ENCODE measurements around the gene RCAN1.
"Not testable (repeated sequence)": the region's sequence is repeated elsewhere in the genome, so short reads cannot be mapped to it uniquely, and the experiment has no call there.

RCAN1 gene

DNA sequence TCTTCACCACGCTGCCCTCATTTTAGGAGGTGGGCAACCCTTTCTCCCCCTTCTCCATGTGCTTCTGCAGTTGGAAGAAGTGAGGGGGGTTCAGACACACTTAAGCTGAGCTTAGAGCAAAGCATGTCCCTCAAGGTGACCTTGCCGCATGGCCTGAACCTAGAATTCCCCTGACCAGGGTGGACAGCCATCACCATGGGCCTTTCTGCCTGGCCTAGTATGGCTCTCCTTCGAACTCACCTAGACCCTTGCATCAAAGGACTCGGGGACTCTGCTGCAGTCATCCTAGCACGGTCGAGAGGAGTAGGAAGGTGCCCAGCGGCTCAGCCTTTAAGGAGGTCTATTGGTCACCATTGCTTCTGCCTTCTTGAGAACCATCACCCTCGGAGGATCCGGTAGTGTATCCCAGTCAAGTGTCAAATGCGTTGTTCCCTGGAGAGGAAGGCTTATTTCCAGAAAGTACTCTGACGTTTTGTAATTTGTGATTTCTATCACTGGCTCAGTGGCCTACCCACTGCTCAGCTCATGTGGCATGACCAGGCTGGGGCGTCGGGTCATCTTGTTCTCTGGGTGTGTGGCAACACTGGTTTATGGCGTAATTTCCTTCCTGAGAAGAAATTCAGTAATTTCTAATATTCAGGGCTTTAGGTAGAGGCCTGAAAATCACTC, 103.0 kb downstream of the RCAN1 start, which contains the start of gene KCNE1:
Gene KCNE1 (minus strand): TSS at position 424 of the 669 bp plus-strand sequence. CDS start 62,576 bp downstream, outside the sequence.
- peak; percentile 88 for DNase-seq

- DNase-seq: no peak
Observed at GRCh38 chr21:34511181-34511580, 103.7 kb downstream of the RCAN1 start.

DNA sequence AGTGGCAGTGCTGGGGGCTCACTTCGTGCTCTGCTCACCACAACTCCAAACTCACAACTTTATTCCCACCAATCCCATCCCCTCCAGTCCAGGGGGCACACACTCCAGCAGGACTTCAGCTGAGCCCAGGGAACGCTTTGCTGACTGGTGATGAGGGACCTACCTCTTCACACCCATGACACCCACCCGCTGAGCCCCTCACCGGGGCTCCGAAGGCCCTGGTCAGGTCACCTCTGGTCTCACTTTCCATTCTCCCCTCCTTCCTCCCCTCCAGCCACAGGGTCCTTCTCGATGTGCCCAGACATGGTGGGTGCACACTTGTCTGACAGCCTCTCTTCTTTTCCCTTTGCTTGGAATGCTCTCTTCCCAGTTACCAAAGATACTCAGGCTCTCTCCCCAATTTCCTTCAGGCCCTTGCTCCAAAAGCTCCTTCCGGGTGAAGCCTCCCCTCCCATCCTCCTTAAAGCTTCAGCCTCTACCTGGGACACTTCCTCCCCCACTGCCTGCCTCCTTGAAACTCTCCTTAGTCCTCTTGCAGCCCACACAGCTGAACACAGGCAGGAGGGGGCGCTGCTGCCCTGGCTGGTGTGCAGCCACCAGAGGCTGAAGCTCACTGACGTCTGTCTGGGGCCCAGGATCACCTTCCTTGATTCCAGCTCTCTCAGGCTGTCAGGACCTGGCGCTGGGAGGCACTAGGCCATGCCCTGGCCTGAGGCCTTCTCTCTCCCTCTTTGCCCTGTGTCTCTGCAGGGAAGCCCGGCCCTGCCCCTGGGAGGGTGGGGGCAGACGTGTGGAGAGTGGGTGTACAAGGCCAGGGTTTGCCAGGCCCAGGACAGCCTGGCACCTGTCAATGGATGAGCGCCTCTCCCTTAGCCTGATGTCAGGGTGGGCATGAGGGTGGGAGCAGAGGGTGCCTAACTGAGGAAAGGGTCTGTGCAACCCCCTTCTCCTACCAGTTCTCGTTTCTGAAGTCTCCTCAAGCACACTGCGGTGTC, 104.5 kb downstream of the RCAN1 start:
- DNase-seq: peak; percentile 66

DNA sequence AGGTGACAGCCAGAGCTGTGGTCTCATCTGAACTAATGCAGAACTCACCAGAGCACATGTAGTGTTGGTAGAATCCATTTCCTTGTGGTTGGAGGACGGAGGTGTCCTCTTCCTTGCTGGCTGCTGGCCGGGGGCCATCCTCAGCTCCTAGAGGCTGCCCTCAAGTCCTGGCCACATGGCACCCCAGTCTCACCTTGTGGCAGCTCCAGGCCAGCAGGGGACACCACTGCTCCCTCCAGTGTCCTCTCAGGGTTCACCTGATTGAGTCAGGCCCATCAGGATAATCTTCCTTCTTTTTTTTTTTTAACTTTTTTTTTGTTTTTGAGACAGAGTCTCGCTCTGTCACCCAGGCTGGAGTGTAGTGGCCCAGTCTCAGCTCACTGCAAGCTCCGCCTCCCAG, 105.8 kb downstream of the RCAN1 start:
- DNase-seq: no peak

- DNase-seq: no peak
Observed at GRCh38 chr21:34504595-34504994, 110.3 kb downstream of the RCAN1 start.

GRCh38 chr21:34502480-34503106, 112.3 kb downstream of the RCAN1 start:
- no peak for DNase-seq

GRCh38 chr21:34501716-34502115, 113.2 kb downstream of the RCAN1 start:
- DNase-seq: no peak

DNA sequence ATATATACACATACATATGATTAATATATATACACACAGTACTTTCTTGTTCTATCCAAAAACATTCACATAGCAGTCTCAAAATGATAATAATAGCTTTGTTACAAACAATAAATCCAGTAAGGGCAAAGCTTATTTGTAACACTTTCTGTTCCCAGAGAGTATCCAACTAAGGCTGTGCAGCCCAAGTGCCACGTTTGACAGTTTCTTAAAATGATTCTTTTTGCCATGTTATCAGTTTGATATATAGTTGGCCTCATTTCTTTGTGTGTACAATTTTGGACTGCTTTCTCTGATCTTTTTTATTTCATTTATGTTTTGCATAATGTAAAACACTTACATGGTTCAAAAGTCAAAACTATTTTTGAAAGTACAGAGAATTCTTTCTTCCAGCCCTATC, 114.7 kb downstream of the RCAN1 start:
- no peak for DNase-seq

DNA sequence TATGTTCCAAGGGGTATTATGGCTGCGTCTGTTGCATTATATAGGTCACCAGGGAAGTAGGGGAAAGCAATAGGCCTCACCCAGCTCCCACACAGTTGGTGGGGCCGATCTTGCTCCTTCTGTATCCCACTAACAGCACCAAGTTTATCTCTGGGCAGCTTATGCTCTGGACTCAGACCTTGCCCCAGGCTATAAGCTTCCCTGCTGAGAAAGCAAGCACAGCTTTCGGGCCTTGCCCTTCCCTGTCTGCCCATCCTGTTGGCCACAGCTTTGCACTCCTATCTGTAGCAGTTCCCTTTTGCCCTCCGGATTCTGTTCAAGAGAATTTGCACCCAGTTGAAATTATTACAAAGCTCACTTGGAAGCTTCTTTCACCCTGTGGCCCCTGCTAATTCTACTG, 115.8 kb downstream of the RCAN1 start:
- no peak for DNase-seq

GRCh38 chr21:34498623-34499022, 116.3 kb downstream of the RCAN1 start:
- no peak for DNase-seq

DNA sequence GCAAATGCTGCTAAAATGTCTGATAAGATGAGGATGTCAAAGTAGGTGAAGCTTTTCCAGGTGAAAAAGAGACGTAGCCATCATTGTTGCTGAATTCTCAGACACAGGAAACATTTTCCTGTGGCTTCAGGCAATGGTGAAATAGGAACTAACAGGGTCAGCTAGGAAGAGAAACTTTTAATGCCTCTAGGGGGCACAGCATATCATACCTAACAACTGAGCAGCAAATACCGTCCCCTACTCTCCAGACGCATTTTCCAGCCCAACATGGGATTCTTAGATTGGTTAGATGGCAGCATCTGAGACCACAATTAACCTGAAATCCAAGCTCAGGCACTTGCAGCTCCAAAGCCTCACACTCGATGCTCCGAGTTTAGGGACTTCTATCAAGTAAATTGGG, 131.1 kb downstream of the RCAN1 start:
- DNase-seq: not testable (repeated sequence)

- DNase-seq: not testable (repeated sequence)
Observed at GRCh38 chr21:34483435-34483834, 131.5 kb downstream of the RCAN1 start.

DNA sequence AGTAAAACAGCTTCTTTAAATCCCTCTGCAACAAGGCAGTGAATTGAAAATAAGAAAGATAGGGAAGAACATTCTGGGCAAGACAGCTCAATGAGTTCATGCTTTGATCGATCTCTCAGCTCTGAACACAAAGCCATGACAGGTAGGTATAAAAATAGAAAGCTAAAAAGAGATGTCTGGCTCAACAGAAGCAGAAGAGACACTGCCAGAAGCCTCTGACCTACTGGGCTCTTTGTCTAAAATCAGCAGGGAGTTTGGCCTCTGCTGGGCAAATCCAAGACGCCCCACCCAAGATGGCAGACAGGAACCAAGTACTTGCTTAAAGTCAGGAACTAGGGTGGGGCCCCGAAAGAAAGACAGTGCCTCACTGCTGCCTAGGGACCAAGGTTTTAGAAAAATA, 147.6 kb downstream of the RCAN1 start:
- not testable (repeated sequence) for DNase-seq

Measured in GF-D8 (cell line).